Measurements from ENCODE around the gene RPS19.
A peak's percentile ranks its signal among the peaks of the same experiment; 100 is the strongest.

Gene RPS19

GRCh38 chr19:41859618-41860418, at the start of gene RPS19:
TSS of gene RPS19 (plus strand) at chr19:41860255. CDS start at chr19:41860775, 520 bp downstream.
- peak; percentile 98 for DNase-seq (ENCODE audit: low read depth)

DNA sequence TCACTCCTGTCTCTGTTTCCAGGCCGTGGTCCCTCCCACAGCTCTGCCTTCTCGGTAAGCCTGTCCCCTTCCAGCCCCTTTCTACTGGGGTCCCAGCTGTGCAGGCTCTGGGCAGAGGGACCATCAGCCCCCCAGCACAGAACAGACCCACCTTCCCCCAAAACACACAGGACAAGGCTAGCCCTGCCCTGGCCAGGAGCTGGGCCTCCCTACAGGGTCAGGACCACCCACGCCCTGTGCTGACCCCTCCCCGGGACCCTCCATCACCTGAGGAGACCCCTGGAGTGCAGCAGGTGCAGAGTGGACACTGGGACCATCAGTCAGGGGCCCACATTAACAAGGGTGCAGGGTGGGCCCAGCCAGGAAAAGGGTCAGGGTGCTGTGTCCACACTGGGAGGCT, 49.8 kb upstream of the RPS19 start:
- DNase-seq (ENCODE audit: low read depth) = no peak

- no peak for DNase-seq (ENCODE audit: low read depth)
Observed at GRCh38 chr19:41811036-41811435, 49.0 kb upstream of the RPS19 start.

- DNase-seq (ENCODE audit: low read depth) = no peak
Observed at GRCh38 chr19:41811981-41812380, 48.1 kb upstream of the RPS19 start.

GRCh38 chr19:41813911-41814310, 46.1 kb upstream of the RPS19 start:
- no peak for DNase-seq (ENCODE audit: low read depth)

DNA sequence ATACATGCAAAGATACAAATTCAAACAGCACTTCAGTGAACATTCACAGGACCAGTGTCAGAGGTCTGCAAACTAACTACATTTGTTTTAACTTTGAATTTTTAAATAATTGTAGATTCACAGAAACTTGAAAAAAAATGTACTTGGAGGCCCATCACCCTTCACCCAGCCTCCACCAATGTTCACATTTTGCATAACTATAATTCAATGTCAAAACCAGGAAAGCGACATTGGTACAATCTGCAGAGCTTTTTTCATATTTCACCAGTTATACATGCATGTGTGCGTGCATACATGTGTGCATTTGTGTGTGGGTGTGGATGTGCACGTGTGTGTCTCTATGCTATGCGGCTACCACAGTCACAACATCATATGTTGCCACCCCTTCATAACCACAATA, 44.8 kb upstream of the RPS19 start:
- DNase-seq (ENCODE audit: low read depth) = no peak

- DNase-seq (ENCODE audit: low read depth) = no peak
Observed at GRCh38 chr19:41816761-41817160, 43.3 kb upstream of the RPS19 start.

DNA sequence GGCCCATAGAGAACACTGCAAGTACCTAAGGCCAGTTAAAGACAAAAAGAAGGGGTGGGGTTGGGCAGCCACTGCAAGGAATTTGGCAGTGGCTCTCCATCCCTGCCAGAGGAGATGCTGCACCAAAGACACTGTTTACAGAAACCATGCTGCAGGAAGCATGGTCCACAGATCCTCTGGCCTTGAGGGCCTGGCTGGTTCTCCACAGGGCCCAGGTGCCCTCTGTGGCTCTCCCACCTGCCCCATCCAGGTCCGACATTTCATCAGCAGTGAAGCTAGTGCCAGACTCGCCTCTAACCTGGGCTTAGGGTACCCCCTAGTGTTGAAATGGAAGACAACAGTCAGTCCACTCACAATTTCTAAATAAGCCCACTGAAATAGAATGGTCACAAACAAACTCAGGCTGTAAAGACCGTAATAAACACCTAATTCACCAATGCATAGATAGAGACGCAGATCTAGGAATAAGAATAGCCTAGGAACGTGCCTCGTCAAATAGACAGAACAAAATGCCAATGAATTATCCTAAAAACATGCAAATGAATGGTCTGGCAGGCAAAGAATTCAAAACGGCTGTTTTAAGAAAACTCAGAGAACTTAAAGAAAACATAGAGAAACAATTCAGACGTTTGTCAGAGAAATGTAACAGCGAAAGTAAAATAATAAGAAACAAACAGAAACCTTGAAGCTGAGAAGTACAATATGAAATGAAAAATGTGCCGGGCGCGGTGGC, 38.9 kb upstream of the RPS19 start:
- peak; percentile 19 for DNase-seq (ENCODE audit: low read depth)

DNA sequence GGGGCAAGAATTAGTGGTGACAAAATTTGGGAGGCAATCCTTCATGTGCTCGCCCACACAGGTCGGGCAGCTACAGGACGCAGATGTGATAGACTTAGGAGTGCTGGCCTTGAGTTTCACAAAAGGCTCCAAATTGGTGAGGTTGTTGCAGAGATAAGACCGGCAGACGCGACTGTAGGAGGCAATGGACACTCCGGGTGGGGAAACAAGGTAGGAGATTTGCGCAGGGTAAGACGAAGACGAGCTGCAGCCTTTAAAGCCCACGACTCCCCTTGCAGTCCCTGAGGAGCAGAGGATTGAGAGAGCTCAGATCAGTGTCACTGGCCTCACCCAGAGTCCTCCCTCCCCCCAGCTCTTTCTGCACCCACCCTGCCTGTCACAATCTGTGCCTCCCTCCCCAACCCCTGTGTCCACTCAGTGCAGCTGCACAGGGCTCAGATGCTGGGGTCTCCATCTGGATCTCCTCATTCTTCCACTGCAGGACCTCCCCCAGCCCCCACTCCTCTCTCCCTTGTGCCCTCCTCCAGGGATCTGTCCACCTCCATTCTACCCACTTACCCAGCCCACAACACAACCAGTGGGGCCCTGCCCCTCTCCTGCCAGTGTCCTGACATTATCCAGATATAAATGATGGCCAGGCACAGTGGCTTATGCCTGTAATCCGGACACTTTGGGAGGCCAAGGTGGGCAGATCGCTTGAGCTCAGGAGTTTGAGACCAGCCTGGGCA, 21.9 kb upstream of the RPS19 start:
- DNase-seq (ENCODE audit: low read depth) = no peak

- no peak for DNase-seq (ENCODE audit: low read depth)
Observed at GRCh38 chr19:41839211-41839610, 20.8 kb upstream of the RPS19 start.

DNA sequence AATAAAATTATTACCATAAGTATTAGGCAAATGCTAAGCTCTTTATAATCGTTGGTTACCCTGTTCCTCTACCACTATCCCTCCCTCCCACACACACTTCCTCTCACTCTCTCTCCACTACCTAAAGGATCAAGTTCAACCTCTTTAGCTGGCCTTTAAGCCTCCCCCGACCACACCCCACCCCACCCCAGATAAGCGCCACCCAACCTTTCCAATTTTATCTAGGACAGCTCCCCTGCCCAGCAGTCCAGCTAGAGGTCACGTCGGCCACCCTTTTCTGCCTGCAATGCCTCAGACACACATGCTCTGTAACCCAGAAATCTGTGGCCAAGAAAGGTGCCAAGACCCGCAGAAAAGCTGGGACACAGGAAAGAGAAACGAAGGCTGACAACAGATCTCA, 16.7 kb upstream of the RPS19 start:
- DNase-seq (ENCODE audit: low read depth) = no peak

DNA sequence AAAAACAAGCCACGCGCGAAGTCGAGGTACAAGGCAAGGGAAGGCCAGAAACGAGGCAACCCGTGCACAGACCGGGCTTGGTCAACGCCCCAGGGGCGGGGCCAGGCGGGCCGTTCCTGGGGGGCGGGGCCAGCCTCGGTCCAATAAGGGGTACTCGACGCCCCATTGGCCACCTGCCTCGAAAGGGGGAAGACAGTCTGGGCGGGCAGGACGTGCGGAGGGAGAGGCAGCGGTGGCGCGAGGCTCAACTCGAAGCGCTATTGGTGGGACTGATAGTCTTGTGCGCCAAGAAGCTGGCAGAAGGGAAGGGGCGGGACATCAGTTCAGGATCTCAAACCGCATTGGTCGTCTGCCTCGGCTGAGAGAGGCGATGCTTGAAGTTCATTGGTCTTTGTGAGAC, 15.5 kb upstream of the RPS19 start, which contains the start of gene LYPD4:
TSS of gene LYPD4 (minus strand) at position 83 of the 400 bp plus-strand sequence. CDS start 5,398 bp downstream, outside the sequence.
- DNase-seq (ENCODE audit: low read depth) = no peak

- no peak for DNase-seq (ENCODE audit: low read depth)
Observed at GRCh38 chr19:41845001-41845050, 15.2 kb upstream of the RPS19 start, which contains the start of gene DMRTC2. TSS of gene DMRTC2 (plus strand) at chr19:41845042. CDS start at chr19:41847429, 2,387 bp downstream.

- no peak for DNase-seq (ENCODE audit: low read depth)
Observed at GRCh38 chr19:41845051-41845590, 14.9 kb upstream of the RPS19 start.

- no peak for DNase-seq (ENCODE audit: low read depth)
Observed at GRCh38 chr19:41847351-41848105, 12.5 kb upstream of the RPS19 start.

DNA sequence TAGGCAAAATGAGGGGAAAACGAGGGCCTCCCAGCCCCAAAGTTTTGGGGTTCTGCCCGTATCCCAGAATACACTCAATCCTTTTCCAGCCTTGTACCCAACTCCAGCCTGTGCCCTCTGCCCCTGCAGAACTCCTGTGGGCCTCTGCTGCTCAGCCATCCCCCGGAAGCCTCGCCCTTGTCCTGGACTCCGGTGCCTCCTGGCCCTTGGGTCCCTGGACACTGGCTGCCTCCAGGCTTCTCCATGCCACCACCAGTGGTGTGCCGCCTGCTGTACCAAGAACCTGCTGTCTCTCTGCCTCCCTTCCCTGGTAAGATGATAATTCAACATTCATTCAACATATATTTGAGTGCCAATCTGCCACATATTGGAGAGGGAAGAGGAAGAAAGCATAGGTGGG, 11.4 kb upstream of the RPS19 start:
- no peak for DNase-seq (ENCODE audit: low read depth)

- DNase-seq (ENCODE audit: low read depth) = no peak
Observed at GRCh38 chr19:41849067-41849466, 11.0 kb upstream of the RPS19 start.

GRCh38 chr19:41850381-41850780, 9.7 kb upstream of the RPS19 start:
- DNase-seq (ENCODE audit: low read depth) = no peak

GRCh38 chr19:41851456-41851855, 8.6 kb upstream of the RPS19 start:
- DNase-seq (ENCODE audit: low read depth) = no peak

DNA sequence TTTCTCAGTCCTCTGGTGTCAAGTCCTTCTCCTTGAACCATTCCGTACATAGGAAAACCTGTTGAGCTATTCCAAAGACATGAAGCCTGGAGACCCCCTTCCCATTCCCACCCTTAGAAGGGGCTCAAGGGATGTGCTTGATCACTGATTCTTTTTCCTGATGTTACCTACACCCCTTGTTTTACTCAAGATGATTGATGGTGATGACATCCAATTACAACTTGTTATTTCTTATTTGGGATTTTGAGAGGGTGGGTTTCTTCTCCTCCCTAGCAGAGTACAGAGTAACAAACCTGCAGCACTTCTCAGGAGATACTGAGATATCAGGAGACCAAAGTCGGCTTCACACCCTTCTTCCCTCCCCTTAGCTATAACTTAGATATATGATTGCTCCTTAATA, 6.7 kb upstream of the RPS19 start:
- no peak for DNase-seq (ENCODE audit: low read depth)

DNA sequence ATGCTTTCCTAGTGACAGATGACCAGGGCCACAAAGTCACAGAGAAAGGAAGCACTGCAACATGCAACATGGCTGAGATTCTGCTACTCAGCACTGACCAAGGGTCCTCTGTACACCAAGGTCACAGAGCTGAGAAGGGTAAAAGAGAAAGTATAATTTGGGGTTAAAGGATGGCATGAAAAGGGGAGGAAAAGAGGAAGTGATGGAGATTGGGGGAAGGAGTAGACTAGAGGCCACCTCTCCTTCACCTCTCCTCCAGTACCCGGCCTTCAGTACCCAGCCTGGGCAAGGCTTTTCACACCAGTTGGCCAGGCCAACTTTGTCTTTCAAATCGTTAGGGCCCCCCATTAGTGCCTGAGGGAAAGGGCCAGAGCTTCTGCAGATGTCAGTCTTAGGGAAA, 6.3 kb upstream of the RPS19 start:
- no peak for DNase-seq (ENCODE audit: low read depth)

DNA sequence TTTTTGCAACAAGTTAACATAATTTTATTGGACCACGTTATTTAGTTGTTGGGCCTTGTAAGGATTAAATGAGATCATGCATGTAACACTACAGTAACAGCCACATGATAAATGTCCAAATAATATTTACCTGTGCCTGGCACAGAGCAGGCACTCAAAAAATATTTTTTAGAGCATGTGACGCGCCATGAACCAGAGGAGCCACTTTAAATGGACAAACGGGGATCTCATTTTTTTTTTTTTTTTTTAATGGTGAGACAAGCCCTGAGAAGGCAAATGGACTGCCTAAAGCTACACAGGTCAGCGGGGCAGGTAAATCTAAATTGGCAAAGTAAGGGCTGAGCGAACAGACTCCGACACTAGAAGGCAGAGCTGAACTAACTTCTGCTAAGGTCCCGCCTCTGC, 840 bp upstream of the RPS19 start:
- DNase-seq (ENCODE audit: low read depth) = no peak
